DOHH2 (cell line): ENCODE measurements around the gene AGTRAP.

Experiments
- EZH2phosphoT487 ChIP-seq: fragments of 200-600 bp; sonication (generic); IDR thresholded peaks from 2 replicates; pipeline ENCODE4 v1.6.1; 2017; ENCODE audit warnings: borderline replicate concordance, mild to moderate bottlenecking, antibody characterized with exemption, low read length, moderate library complexity, mixed read lengths
- TF ChIP-seq, protein P1 (sequence below): fragments of 200-600 bp; sonication (generic); IDR thresholded peaks from one replicate; pipeline ENCODE4 v1.5.1; 2014; ENCODE audit warnings: antibody characterized with exemption, mild to moderate bottlenecking, low read depth, low read length; ENCODE audit not compliant: poor library complexity, severe bottlenecking

GRCh38 chr1:11691302-11691914 is 44.5 kb upstream of the AGTRAP start, which contains the start of gene DRAXIN:
- TF ChIP-seq, protein P1, sequence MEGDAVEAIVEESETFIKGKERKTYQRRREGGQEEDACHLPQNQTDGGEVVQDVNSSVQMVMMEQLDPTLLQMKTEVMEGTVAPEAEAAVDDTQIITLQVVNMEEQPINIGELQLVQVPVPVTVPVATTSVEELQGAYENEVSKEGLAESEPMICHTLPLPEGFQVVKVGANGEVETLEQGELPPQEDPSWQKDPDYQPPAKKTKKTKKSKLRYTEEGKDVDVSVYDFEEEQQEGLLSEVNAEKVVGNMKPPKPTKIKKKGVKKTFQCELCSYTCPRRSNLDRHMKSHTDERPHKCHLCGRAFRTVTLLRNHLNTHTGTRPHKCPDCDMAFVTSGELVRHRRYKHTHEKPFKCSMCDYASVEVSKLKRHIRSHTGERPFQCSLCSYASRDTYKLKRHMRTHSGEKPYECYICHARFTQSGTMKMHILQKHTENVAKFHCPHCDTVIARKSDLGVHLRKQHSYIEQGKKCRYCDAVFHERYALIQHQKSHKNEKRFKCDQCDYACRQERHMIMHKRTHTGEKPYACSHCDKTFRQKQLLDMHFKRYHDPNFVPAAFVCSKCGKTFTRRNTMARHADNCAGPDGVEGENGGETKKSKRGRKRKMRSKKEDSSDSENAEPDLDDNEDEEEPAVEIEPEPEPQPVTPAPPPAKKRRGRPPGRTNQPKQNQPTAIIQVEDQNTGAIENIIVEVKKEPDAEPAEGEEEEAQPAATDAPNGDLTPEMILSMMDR: no peak
- TF ChIP-seq EZH2phosphoT487: no peak
